ENCODE data around the gene CENPP.

The CENPP gene

DNA sequence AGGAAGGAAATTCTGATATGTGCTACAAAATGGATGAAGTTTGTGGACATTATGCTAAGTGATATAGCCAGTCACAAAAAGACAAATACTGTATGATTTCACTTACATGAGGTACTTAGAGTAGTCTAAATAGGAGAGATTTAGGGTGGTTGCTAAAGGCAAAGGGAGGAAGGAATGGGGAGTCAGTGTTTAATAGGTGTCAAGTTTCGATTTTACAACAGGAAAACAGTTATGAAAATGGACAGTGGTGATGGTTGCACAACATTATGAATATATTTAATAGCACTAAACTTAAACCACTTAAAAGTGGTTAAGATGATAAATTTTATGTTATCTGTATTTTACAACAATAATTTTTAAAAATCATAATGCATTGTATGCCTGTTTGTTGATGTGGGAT lies 250.4 kb downstream of the CENPP start:
- Histone ChIP-seq H3K79me2 (ENCODE audit: low read length) (no peaks in the 10 kb centered on the region), H2AFZ (ENCODE audit: low read depth, low read length) (no peak overlapping the region), H3K36me3 (replicated peaks; ENCODE audit: low read depth, low read length) (no peaks in the 10 kb centered on the region), H3K9me3 (ENCODE audit: insufficient read depth, low read length) (no peaks in the 10 kb centered on the region), H3K27me3 (ENCODE audit: low read depth, low read length) (no peaks in the 10 kb centered on the region), H3K27ac (ENCODE audit: low read length) (no peak overlapping the region), H3K4me3 (ENCODE audit: low read length) (no peak overlapping the region), H3K9ac (ENCODE audit: low read length) (no peak overlapping the region), H3K4me1 (ENCODE audit: low read length) (no peaks in the 10 kb centered on the region), H3K4me2 (ENCODE audit: low read length) (no peak overlapping the region), H4K20me1 (ENCODE audit: insufficient read depth, low read length) (no peaks in the 10 kb centered on the region)
- TF ChIP-seq EZH2phosphoT487 (IDR thresholded peaks at IDR 0.05; ENCODE audit: low read depth) (no peak), CTCF (IDR thresholded peaks at IDR 0.05; ENCODE audit: low read depth, low read length) (no peak)

- no peak overlapping the region for H3K9ac ChIP-seq (ENCODE audit: low read length)
- H2AFZ ChIP-seq (ENCODE audit: low read depth, low read length) = no peak overlapping the region
- H3K79me2 ChIP-seq (ENCODE audit: low read length) = no peaks in the 10 kb centered on the region
- no peaks in the 10 kb centered on the region for H3K4me1 ChIP-seq (ENCODE audit: low read length)
- no peak overlapping the region for H3K27ac ChIP-seq (ENCODE audit: low read length)
- H3K27me3 ChIP-seq (ENCODE audit: low read depth, low read length) = no peaks in the 10 kb centered on the region
- H4K20me1 ChIP-seq (ENCODE audit: insufficient read depth, low read length) = no peaks in the 10 kb centered on the region
- H3K36me3 ChIP-seq (replicated peaks; ENCODE audit: low read depth, low read length) = peaks cover 2% of the 10 kb centered on the region
- no peak overlapping the region for H3K4me2 ChIP-seq (ENCODE audit: low read length)
- H3K4me3 ChIP-seq (ENCODE audit: low read length) = no peak overlapping the region
- H3K9me3 ChIP-seq (ENCODE audit: insufficient read depth, low read length) = no peaks in the 10 kb centered on the region
- TF ChIP-seq CTCF (IDR thresholded peaks at IDR 0.05; ENCODE audit: low read depth, low read length) (no peak), EZH2phosphoT487 (IDR thresholded peaks at IDR 0.05; ENCODE audit: low read depth) (no peak)
Observed at GRCh38 chr9:92589923-92590322, 264.2 kb downstream of the CENPP start.

DNA sequence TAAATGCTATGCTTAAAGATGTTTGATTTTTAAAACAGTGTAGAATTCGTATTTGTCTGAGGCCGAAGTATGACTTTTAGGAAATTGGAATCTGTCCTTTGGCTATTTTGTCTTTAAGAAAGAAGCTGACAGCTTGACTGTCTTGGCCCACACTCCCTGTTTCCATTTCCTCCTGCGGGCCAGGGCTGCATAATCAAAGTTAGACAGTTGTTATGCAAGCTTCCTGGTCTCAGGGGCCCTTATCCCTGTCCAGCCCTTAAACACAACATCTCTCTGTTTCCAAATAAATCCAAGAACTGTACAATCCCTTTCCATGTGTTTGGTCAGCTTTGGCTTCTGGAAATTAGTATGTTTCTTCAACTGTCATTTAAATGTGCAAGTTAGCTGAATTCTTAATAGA lies 264.6 kb downstream of the CENPP start:
- Histone ChIP-seq H2AFZ (ENCODE audit: low read depth, low read length) (no peak overlapping the region), H3K27ac (ENCODE audit: low read length) (no peak overlapping the region), H3K4me2 (ENCODE audit: low read length) (no peak overlapping the region), H3K4me1 (ENCODE audit: low read length) (no peaks in the 10 kb centered on the region), H3K9me3 (ENCODE audit: insufficient read depth, low read length) (no peaks in the 10 kb centered on the region), H3K9ac (ENCODE audit: low read length) (no peak overlapping the region), H3K4me3 (ENCODE audit: low read length) (no peak overlapping the region), H3K79me2 (ENCODE audit: low read length) (no peaks in the 10 kb centered on the region), H4K20me1 (ENCODE audit: insufficient read depth, low read length) (no peaks in the 10 kb centered on the region), H3K36me3 (replicated peaks; ENCODE audit: low read depth, low read length) (peaks cover 2% of the 10 kb centered on the region), H3K27me3 (ENCODE audit: low read depth, low read length) (no peaks in the 10 kb centered on the region)
- TF ChIP-seq CTCF (IDR thresholded peaks at IDR 0.05; ENCODE audit: low read depth, low read length) (no peak), EZH2phosphoT487 (IDR thresholded peaks at IDR 0.05; ENCODE audit: low read depth) (no peak)

GRCh38 chr9:92592537-92592936 lies 266.8 kb downstream of the CENPP start:
- no peak overlapping the region for H3K27ac ChIP-seq (ENCODE audit: low read length)
- no peak overlapping the region for H3K9ac ChIP-seq (ENCODE audit: low read length)
- H3K9me3 ChIP-seq (ENCODE audit: insufficient read depth, low read length) = no peaks in the 10 kb centered on the region
- H3K4me3 ChIP-seq (ENCODE audit: low read length) = no peak overlapping the region
- H3K36me3 ChIP-seq (replicated peaks; ENCODE audit: low read depth, low read length) = no peaks in the 10 kb centered on the region
- no peaks in the 10 kb centered on the region for H4K20me1 ChIP-seq (ENCODE audit: insufficient read depth, low read length)
- TF ChIP-seq EZH2phosphoT487 (IDR thresholded peaks at IDR 0.05; ENCODE audit: low read depth) = no peak
- no peak for TF ChIP-seq CTCF (IDR thresholded peaks at IDR 0.05; ENCODE audit: low read depth, low read length)
- no peaks in the 10 kb centered on the region for H3K27me3 ChIP-seq (ENCODE audit: low read depth, low read length)
- H3K4me2 ChIP-seq (ENCODE audit: low read length) = no peak overlapping the region
- no peaks in the 10 kb centered on the region for H3K4me1 ChIP-seq (ENCODE audit: low read length)
- H3K79me2 ChIP-seq (ENCODE audit: low read length) = no peaks in the 10 kb centered on the region
- no peak overlapping the region for H2AFZ ChIP-seq (ENCODE audit: low read depth, low read length)
